Retinal pigment epithelial cell (primary cell): ENCODE measurements around the gene RBMXL2.

Experiments
- DNase-seq: peaks from one replicate; pipeline ENCODE4 v3.0.0-alpha.2; 2010; ENCODE audit warnings: low read depth
- H3K4me3 ChIP-seq: 2 replicates; pipeline ENCODE4 v1.5.1; 2011; ENCODE audit warnings: mild to moderate bottlenecking, low read length, control low read depth, moderate library complexity
- CTCF ChIP-seq: conservative IDR thresholded peaks from 2 replicates; pipeline ENCODE4 v1.5.1; 2011; ENCODE audit warnings: low read depth, low read length, control low read depth, inconsistent platforms

The RBMXL2 gene

DNA sequence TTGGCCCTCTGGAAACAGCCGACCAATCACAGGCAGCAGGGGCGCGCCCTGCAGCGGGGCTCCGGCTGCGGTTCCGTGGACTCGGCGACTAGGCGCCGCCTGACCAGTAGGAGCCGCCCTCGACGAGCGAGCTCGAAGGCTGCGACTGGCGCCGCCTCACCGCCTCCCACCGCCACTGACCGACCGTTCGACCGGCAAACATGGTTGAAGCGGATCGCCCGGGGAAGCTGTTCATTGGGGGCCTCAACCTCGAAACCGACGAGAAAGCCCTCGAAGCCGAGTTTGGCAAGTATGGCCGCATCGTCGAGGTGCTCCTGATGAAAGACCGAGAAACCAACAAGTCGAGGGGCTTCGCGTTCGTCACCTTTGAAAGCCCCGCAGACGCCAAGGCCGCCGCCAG, at the start of gene RBMXL2:
RBMXL2 (plus strand) TSS at position 78 of the 400 bp plus-strand sequence; CDS start at position 201, 123 bp downstream.
- TF ChIP-seq CTCF: no peak

GRCh38 chr11:7046474-7047175, 42.2 kb upstream of the RBMXL2 start:
- no peak overlapping the region for H3K4me3 ChIP-seq
- DNase-seq: no peak
- TF ChIP-seq CTCF: no peak

More for the DNA sequence above, at the start of gene RBMXL2:
- DNase-seq: no peak
- H3K4me3 ChIP-seq: no peak within 1 kb of the TSS

DNA sequence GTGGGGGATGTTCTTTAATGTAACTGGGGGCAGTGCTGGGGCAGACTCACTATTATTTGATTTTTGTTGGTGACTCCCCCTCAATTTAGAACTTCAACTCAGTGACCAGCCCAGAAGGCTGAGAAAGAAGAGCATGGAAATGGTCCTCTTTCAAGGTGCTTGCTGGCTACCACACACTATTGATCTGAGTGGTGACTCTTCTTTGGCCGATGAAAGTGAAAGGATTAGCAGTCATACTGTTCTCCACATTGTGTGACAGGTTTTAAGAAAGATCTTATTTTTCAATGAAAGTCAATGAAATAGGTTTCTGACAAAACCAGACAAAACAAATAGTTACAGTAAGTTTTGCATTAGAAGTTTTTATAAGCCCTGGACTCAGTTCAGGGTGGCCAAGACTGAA, 38.6 kb upstream of the RBMXL2 start:
- DNase-seq: no peak

GRCh38 chr11:7056828-7057513, 31.8 kb upstream of the RBMXL2 start:
- DNase-seq: peak; percentile 52
- H3K4me3 ChIP-seq: no peak overlapping the region
- no peak for TF ChIP-seq CTCF

More for the DNA sequence above, 38.6 kb upstream of the RBMXL2 start:
- H3K4me3 ChIP-seq: no peak overlapping the region
- TF ChIP-seq CTCF: no peak

DNA sequence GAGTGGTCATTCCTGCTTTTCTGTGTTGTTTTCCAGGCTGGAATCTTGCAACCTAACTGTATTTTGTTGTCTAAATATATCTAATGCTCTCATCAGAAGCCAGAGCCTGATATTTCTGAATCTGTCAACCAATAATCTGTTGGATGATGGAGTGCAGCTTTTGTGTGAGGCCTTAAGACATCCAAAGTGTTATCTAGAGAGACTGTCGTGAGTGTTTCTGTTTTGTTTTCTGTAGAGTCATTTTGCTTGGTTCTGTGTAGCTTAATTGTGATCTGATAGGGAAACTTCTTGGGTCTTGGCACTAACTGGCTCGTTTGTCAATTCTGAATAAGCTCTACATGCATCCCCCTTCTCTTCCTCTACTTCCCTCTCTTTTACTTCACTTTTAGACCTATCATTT, 31.2 kb upstream of the RBMXL2 start:
- no peak overlapping the region for H3K4me3 ChIP-seq
- DNase-seq: no peak
- no peak for TF ChIP-seq CTCF

DNA sequence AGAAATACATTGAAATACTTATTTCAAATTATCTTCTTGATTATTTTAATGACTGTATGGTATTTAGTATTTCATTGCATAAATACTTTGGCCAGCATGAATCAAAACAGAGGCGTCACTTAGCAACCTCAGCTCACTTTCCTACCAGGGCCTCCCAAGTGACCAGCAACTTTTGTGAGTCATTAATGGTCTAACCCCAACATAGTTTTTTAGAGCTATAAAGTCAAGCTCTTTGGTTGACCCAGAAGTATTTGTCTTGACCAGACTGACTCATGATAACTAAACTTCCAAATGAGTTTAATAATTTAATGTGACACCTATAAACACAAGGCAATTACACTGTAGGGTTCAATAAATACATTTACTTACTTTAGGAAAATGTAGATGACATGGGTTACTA, 27.9 kb upstream of the RBMXL2 start:
- no peak for TF ChIP-seq CTCF
- H3K4me3 ChIP-seq: no peak overlapping the region
- peak; percentile 59 for DNase-seq

- no peak for DNase-seq
- no peak for TF ChIP-seq CTCF
- no peak overlapping the region for H3K4me3 ChIP-seq
Measured at GRCh38 chr11:7062534-7062933, 26.3 kb upstream of the RBMXL2 start.
